Breast epithelium (tissue), 4 donors: ENCODE data around the gene ETS1. TPM values are rescaled to one million over a fixed set of nuclear protein-coding genes. Genes with fewer than 3 reads are reported as not detected.
A peak's percentile ranks its signal among the peaks of the same experiment; 100 is the strongest.

ENCODE experiments used
- DNase-seq, 2 donors: peaks; one replicate each; pipeline ENCODE4 v3.0.0-alpha.2; 2019; ENCODE audit warnings: low spot score in 2 of 2
- H3K27ac ChIP-seq, 2 donors: fragments of 200-600 bp; sonication (generic) in 1 of 2; one replicate each; pipeline ENCODE4 v1.5.1; 2016 to 2019; ENCODE audit warnings: mild to moderate bottlenecking in 1 of 2
- H3K27me3 ChIP-seq, 2 donors: fragments of 200-600 bp; sonication (generic) in 1 of 2; one replicate each; pipeline versions ENCODE4 v1.5.1 to v1.6.0; 2017 to 2019; ENCODE audit warnings: control low read depth in 1 of 2, mild to moderate bottlenecking in 1 of 2
- H3K36me3 ChIP-seq: fragments of 200-600 bp; one replicate; pipeline ENCODE4 v1.5.1; 2019
- H3K4me1 ChIP-seq, 2 donors: fragments of 200-600 bp; sonication (generic); one replicate each; pipeline ENCODE4 v1.5.1; 2016 to 2019; ENCODE audit warnings: control low read depth in 1 of 2
- H3K4me3 ChIP-seq, 3 donors: fragments of 200-600 bp; sonication (generic); 1 replicate in 2 of 3; 2 replicates in 1 of 3; pipeline ENCODE4 v1.5.1; 2016 to 2019; ENCODE audit warnings: mild to moderate bottlenecking in 3 of 3, moderate library complexity in 2 of 3
- H3K9me3 ChIP-seq, 2 donors: fragments of 200-600 bp; sonication (generic) in 1 of 2; one replicate each; pipeline ENCODE4 v1.5.1; 2016 to 2019; ENCODE audit warnings: control low read depth in 1 of 2
- CTCF ChIP-seq, 3 donors: fragments of 450-650 bp; IDR thresholded peaks; one replicate each; pipeline ENCODE4 v1.5.1; 2016 to 2017; ENCODE audit warnings: antibody characterized with exemption in 3 of 3, mild to moderate bottlenecking in 3 of 3, moderate library complexity in 3 of 3
- POLR2A ChIP-seq: fragments of 450-650 bp; IDR thresholded peaks from one replicate; pipeline ENCODE4 v1.6.1; 2016; ENCODE audit warnings: antibody characterized with exemption, mild to moderate bottlenecking, moderate library complexity
- POLR2AphosphoS5 ChIP-seq, 3 donors: sonication (generic); formaldehyde crosslinking; IDR thresholded peaks; one replicate each; pipeline ENCODE4 v1.6.1; 2017; ENCODE audit warnings: antibody characterized with exemption in 3 of 3
- intact Hi-C: fragments of 100-400 bp; cut with DNase I; formaldehyde crosslinking; loops from one replicate; pipeline ENCODE4 v1.15.1; 2023; ENCODE audit warnings: low total_unique reads
- total RNA-seq, 3 donors: library from RNA; depleted of rRNA; stranded (reverse); fragments of >200 nt; gene quantifications; one replicate each; pipeline ENCODE4 v1.1.0, GENCODE V29; 2016

Gene ETS1
- total RNA-seq, 3 donors from 2014 or later, result 65.6 to 92.1 (median 73.2) TPM

- H3K27ac ChIP-seq, result peak overlapping the region in 1 of 2 donors; percentile 6
- no peaks in the 10 kb centered on the region for H3K36me3 ChIP-seq
- no peak overlapping the region for H3K4me3 ChIP-seq
- no peaks in the 10 kb centered on the region for H3K9me3 ChIP-seq
- intact Hi-C loops, result no loop called here
- no peak for TF ChIP-seq POLR2A
- TF ChIP-seq POLR2AphosphoS5 (IDR thresholded peaks at IDR 0.05), result no peak
- TF ChIP-seq CTCF (IDR thresholded peaks at IDR 0.05), result no peak
- H3K4me1 ChIP-seq, result no peaks in the 10 kb centered on the region
- no peak for DNase-seq
- no peaks in the 10 kb centered on the region for H3K27me3 ChIP-seq
Measured at GRCh38 chr11:128624269-128625175, 37.2 kb upstream of the ETS1 start.

GRCh38 chr11:128623091-128623490 lies 35.7 kb upstream of the ETS1 start:
- no peaks in the 10 kb centered on the region for H3K36me3 ChIP-seq
- no peak for TF ChIP-seq POLR2AphosphoS5 (IDR thresholded peaks at IDR 0.05)
- TF ChIP-seq CTCF (IDR thresholded peaks at IDR 0.05), result no peak
- no peak for TF ChIP-seq POLR2A
- no peak overlapping the region for H3K4me3 ChIP-seq
- H3K9me3 ChIP-seq, result no peaks in the 10 kb centered on the region
- no peak overlapping the region for H3K27ac ChIP-seq
- no peaks in the 10 kb centered on the region for H3K27me3 ChIP-seq
- no peaks in the 10 kb centered on the region for H3K4me1 ChIP-seq
- DNase-seq, result no peak
- intact Hi-C loops, result no loop called here

DNA sequence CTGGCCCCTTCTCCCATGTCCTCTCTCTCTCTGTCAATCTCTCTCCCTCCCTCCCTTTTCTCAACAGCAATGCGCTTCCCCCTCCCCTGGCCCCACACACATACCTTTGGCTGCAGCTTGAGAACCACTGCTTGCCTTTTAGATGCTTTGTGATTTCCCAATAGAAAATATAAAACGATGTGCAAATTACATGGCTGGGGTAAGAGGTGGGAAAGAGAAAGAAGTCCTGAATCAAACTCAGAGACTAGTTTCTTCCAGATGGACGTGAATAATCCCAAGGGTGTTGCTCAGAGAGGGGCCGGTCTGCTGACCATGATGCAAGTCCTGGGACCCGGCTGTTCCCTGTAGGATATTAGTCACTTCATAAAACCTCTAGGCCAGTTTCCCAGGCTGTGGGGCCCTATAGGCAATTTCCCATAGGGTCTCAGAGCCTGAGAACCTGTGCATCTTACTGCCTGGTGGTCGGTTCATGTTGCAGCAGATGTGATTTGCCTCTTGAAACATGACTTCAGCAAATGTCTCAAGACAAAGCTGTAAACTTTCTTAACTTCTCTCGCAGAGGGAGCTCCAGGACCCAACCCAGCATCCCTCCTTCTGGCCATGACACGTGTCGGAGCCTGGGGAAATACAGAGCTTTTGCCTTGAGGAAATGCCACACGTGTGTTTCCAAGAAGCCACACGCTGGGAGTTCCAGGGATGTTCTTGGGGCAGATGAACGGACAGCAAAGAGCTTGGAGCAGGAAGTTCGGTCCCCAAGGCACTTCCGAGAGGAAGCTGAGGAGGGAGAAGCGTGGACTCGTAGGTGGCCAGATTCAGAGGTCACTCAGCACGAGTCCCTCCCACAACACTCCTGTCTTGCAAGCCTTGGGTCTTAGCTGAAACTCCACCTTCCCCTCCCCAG lies 34.5 kb upstream of the ETS1 start:
- TF ChIP-seq POLR2A (no peak), POLR2AphosphoS5 (IDR thresholded peaks at IDR 0.05) (peak in 1 of 3 donors; percentile 43)
- no peak for DNase-seq

DNA sequence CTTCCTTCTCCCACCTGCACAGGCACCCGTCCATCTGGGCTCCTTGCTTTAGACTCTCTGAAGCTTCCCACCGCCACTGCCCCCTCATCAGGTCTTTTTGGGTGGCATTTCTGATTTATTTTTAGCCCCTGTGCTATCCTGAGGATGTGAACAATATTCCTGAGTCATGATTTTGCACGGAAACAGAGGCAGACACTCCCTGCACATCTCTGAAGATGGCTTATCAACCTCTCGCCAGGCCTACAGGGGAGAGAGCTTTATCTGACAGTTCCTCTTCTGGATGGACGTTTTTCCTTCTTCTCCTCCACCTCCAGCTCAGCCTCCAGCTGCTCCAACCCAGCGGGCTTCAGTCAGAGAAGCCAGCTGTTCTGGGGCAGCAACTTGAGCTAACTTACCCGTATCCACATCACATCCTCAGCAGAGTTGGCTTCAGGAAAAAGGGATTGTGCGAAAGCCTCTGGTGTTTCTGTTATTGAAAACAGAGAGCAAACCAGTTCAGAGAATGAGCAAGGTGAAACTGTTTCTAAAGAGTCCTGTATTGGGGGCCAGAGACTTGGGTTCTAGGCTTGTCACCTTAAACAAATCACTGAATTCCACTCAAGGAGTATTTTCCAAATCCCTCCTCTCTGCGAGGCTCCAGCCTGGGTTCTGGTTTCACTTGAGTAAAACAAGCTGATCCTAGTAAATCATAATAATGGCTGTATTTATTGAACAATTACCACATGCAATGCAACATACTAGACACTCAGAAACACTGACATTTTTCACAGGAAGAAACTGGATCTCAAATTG lies 33.1 kb upstream of the ETS1 start:
- no peak for DNase-seq
- Histone ChIP-seq H3K36me3 (no peaks in the 10 kb centered on the region), H3K4me1 (no peaks in the 10 kb centered on the region), H3K27ac (no peak overlapping the region), H3K4me3 (no peak overlapping the region), H3K27me3 (no peaks in the 10 kb centered on the region), H3K9me3 (no peaks in the 10 kb centered on the region)
- intact Hi-C loops, result no loop called here
- TF ChIP-seq POLR2A (no peak), CTCF (IDR thresholded peaks at IDR 0.05) (no peak), POLR2AphosphoS5 (IDR thresholded peaks at IDR 0.05) (no peak)

More for the DNA sequence above, 34.5 kb upstream of the ETS1 start:
- no peak overlapping the region for H3K4me3 ChIP-seq
- intact Hi-C loops, result no loop called here
- H3K4me1 ChIP-seq, result no peaks in the 10 kb centered on the region
- no peaks in the 10 kb centered on the region for H3K27me3 ChIP-seq
- no peaks in the 10 kb centered on the region for H3K9me3 ChIP-seq
- H3K36me3 ChIP-seq, result no peaks in the 10 kb centered on the region
- H3K27ac ChIP-seq, result peak overlapping the region in 1 of 2 donors; percentile 75
